MCF 10A (cell line): Measurements from ENCODE around the gene TOR1AIP2. TPM values are rescaled to one million over a fixed set of nuclear protein-coding genes. Genes with fewer than 3 reads are reported as not detected.

Experiments
- BruUV-seq: library from RNA; stranded (reverse); fragments of 400-500 nt; replicated peaks from 2 replicates; lab custom pipeline; 2021; lab: Mats Ljungman, UMichigan
- CTCF ChIA-PET: fragments of 300-600 bp; sonication (Branson Sonifier 250); formaldehyde crosslinking; extraction: SDS; loops from one replicate; lab custom pipeline; 2021; ENCODE audit warnings: antibody characterized with exemption, inconsistent platforms; lab: Yijun Ruan, JAX
- POLR2A ChIA-PET: fragments of 300-600, 350-650 bp; sonication (Branson Sonifier 250); formaldehyde crosslinking; extraction: SDS; loops from one replicate; lab custom pipeline; 2020; ENCODE audit warnings: antibody characterized with exemption, inconsistent platforms; lab: Yijun Ruan, JAX
- DNase-seq: peaks from one replicate; pipeline ENCODE4 v3.0.0-alpha.2; 2018; ENCODE audit not compliant: unreplicated experiment
- H3K27ac Mint-ChIP-seq: one replicate; pipeline ENCODE4 v1.8.0; 2022; ENCODE audit warnings: mild to moderate bottlenecking, low read depth, mixed read lengths; ENCODE audit not compliant: unreplicated experiment
- H3K27me3 Mint-ChIP-seq: one replicate; pipeline ENCODE4 v1.8.0; 2022; ENCODE audit warnings: mixed read lengths; ENCODE audit not compliant: insufficient read depth, unreplicated experiment
- H3K36me3 Mint-ChIP-seq: one replicate; pipeline ENCODE4 v1.8.0; 2022; ENCODE audit warnings: mild to moderate bottlenecking, moderate library complexity, mixed read lengths; ENCODE audit not compliant: insufficient read depth, unreplicated experiment
- H3K4me1 Mint-ChIP-seq: one replicate; pipeline ENCODE4 v1.8.0; 2022; ENCODE audit warnings: mixed read lengths; ENCODE audit not compliant: insufficient read depth, unreplicated experiment
- H3K4me3 Mint-ChIP-seq: one replicate; pipeline ENCODE4 v1.8.0; 2022; ENCODE audit warnings: mild to moderate bottlenecking, moderate library complexity, mixed read lengths; ENCODE audit not compliant: unreplicated experiment
- H3K9me3 Mint-ChIP-seq: one replicate; pipeline ENCODE4 v1.8.0; 2022; ENCODE audit warnings: mixed read lengths; ENCODE audit not compliant: unreplicated experiment
- CTCF ChIP-seq: fragments of 200-600 bp; IDR thresholded peaks from one replicate; pipeline ENCODE4 v1.8.0; 2022; ENCODE audit warnings: antibody characterized with exemption, mild to moderate bottlenecking; ENCODE audit not compliant: unreplicated experiment
- intact Hi-C: fragments of 100-400 bp; cut with micrococcal nuclease; formaldehyde crosslinking; loops from 2 replicates; pipeline ENCODE4 v1.14.1; 2022
- total RNA-seq: library from RNA; stranded (reverse); gene quantifications from 2 replicates; pipeline ENCODE4 v1.2.3, GENCODE V29; 2022

Gene TOR1AIP2
- total RNA-seq, 1 experiment from 2014 or later = 166 TPM

- intact Hi-C loops = loop anchor here (2.0 to 5.0 kb wide), 3 partner anchors 144 to 286 kb away; no protein-coding TSS in a partner anchor
- POLR2A ChIA-PET = interaction anchor here (0.8 to 8.5 kb wide), 40 partner anchors 9 to 1139 kb away, joined by 3 to 108 read pairs (median 4); partner anchors contain the start of genes ACBD6, CEP350 and QSOX1
Observed at GRCh38 chr1:179883040-179883744, 5.6 kb upstream of the TOR1AIP2 start.

GRCh38 chr1:179882253-179883039, 4.8 kb upstream of the TOR1AIP2 start, which contains the start of gene TOR1AIP1:
TSS of gene TOR1AIP1 (plus strand) at chr1:179882285. CDS start at chr1:179882503, 218 bp downstream.
- CTCF ChIA-PET = interaction anchor here (0.6 to 2.1 kb wide), 11 partner anchors 11 to 645 kb away, joined by 3 to 6 read pairs (median 3); no protein-coding TSS in a partner anchor
- Mint-ChIP-seq H3K27ac (peak within 1 kb of the TSS; percentile 100), H3K36me3 (peaks cover 32% of the 10 kb centered on the region), H3K4me1 (peaks cover 43% of the 10 kb centered on the region), H3K27me3 (no peaks in the 10 kb centered on the region), H3K9me3 (no peaks in the 10 kb centered on the region), H3K4me3 (peak within 1 kb of the TSS; percentile 93)
- TF ChIP-seq CTCF = peak; percentile 39
- peak; percentile 99 for DNase-seq
- POLR2A ChIA-PET = interaction anchor here (0.6 to 8.5 kb wide), 47 partner anchors 8 to 1288 kb away, joined by 3 to 108 read pairs (median 4); partner anchors contain the start of genes ACBD6, CEP350 and QSOX1
- BruUV-seq = TSS peak; percentile 25
- intact Hi-C loops = loop anchor here (1.0 to 5.0 kb wide), 4 partner anchors 72 to 286 kb away; partner anchors contain the start of gene CEP350

More at GRCh38 chr1:179883040-179883744, 5.6 kb upstream of the TOR1AIP2 start:
- peak; percentile 21 for TF ChIP-seq CTCF
- peaks cover 34% of the 10 kb centered on the region for H3K36me3 Mint-ChIP-seq
- no peak for DNase-seq
- peak overlapping the region; percentile 93 for H3K4me3 Mint-ChIP-seq
- CTCF ChIA-PET = interaction anchor here (0.6 to 2.1 kb wide), 8 partner anchors 10 to 377 kb away, joined by 3 to 6 read pairs (median 4); no protein-coding TSS in a partner anchor
- H3K27ac Mint-ChIP-seq = peak overlapping the region; percentile 100
- H3K9me3 Mint-ChIP-seq = no peaks in the 10 kb centered on the region
- H3K4me1 Mint-ChIP-seq = peaks cover 42% of the 10 kb centered on the region
- no peaks in the 10 kb centered on the region for H3K27me3 Mint-ChIP-seq
- no TSS peak for BruUV-seq

GRCh38 chr1:179881642-179882252, 4.1 kb upstream of the TOR1AIP2 start:
- peak; percentile 91 for DNase-seq
- ChIA-PET POLR2A (interaction anchor here (0.6 to 8.5 kb wide), 30 partner anchors 7 to 1288 kb away, joined by 3 to 108 read pairs (median 5); partner anchors contain the start of genes ACBD6, CEP350 and QSOX1), CTCF (interaction anchor here (0.6 to 2.1 kb wide), 8 partner anchors 12 to 646 kb away, joined by 3 to 6 read pairs (median 3); no protein-coding TSS in a partner anchor)
- peaks cover 43% of the 10 kb centered on the region for H3K4me1 Mint-ChIP-seq
- TF ChIP-seq CTCF = no peak
- H3K36me3 Mint-ChIP-seq = peaks cover 28% of the 10 kb centered on the region
- no peaks in the 10 kb centered on the region for H3K27me3 Mint-ChIP-seq
- H3K9me3 Mint-ChIP-seq = no peaks in the 10 kb centered on the region
- peak overlapping the region; percentile 100 for H3K27ac Mint-ChIP-seq
- H3K4me3 Mint-ChIP-seq = peak overlapping the region; percentile 93
- TSS peak; percentile 16 for BruUV-seq
- intact Hi-C loops = loop anchor here (1.0 to 5.0 kb wide), 4 partner anchors 73 to 287 kb away; partner anchors contain the start of gene CEP350
